NCI-H146 treated with DMSO at 0.1 percent for 48 hours (cell line): ENCODE results near the gene ASIC4.
A peak's percentile ranks its signal among the peaks of the same experiment; 100 is the strongest.

ENCODE experiments used
- DNase-seq: peaks from one replicate; lab custom pipeline; 2025; ENCODE audit not compliant: unreplicated experiment; lab: John Stamatoyannopoulos, UW

The ASIC4 gene

DNA sequence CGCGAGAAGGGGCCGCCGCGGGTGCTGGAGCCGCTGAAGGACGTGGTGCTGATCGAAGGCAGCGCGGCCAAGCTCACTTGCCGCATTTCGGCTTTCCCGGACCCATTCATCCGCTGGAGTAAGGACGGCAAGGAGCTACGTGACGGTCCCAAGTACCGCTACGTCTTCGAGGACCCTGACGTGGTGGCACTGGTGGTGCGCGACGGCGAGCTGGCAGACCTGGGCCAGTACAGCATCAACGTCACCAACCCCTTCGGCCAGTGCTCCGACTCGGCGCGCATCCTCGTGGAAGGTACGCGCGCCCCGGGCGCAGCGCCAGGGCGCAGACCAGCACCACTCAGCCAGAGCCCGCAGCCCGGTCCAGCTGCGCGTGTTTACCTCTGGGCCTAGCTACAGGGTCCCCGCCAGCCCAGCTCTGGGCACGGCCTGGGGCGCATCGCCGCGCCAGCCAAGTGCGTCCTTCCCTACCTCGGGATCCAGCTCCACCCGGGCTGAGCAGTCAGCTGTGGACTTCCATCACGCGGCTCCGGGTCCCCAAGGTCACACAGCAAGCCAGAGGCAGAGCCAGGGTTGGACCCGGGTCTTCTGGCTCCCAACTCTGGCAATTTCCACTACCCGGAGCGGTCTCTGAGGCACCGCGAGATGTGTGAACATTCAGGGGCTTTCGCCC lies 17.3 kb upstream of the ASIC4 start:
- no peak for DNase-seq

DNA sequence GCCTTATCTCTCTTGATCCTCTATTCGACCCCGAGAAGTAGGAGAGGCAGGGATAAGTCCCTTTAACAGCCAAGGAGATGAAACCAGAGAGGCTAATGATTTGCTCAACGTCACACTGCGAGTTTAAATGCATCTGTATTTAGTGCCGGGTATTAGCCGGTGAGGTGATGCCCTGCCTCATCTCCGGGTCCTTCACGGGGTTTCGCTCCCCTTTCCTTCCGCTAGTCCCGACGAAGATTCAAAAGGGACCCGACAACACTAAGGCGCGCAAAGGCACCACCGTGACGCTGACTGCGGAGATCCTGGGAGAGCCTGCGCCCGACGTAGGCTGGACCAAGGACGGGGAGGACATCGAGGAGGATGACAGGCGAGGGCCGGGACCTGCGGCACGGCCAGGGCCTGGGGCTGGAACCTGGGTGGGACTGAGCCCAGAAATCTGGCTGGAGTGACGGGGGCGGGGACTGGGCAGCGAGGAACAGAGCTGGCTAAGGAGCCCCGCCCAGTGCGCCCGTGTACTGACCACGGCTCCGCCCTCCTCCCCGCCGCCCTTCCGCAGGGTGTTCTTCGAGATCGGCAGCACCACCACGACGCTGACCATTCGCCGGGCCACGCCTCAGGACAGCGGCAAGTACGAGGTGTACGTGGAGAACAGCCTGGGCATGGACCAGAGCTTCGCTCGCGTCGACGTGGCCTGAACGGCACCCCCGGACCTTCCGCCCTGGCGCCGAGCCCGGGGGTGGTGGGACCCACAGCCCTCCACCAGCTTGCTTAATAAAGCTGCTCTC lies 16.6 kb upstream of the ASIC4 start:
- DNase-seq = peak; percentile 56

DNA sequence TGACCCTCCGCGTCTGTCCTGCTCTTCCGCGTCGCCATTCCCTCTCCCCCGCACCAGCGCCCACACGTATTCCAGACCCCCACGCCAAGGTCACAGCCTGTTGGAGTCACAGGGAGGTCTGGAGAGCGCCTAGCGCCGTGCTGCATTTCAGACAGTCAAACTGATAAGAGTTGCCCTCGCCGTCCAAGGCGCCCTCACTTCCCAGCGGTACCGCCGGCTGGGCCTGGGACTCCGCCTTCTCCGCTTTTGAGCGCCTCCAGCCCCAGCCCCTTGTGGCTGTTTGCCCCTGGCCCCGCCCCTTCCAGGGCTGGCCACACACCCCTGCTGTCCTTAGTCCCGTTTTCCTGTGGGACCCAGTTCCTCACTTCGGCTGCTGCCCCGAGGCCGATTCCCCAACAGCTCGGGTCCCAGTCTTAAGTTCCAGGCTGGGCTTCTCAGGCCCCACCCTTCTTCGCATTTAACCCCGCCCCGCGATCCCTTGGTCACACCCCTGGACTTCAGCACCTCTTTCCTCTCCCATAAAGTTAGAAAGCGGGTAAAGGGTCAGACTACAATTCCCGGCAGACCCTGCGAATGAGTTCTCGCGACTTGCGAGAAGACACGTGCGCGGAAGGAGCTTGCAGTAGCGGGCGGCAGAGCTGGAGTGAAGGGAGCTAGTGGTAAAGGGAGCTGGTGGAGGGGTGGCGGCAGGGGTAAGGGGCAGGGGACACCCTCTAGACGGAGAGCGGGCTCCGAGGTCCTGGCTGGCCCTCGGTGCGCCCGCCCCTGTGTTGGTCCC lies 15.8 kb upstream of the ASIC4 start, which contains the start of gene GMPPA:
Gene GMPPA (plus strand): TSS at position 612 of the 778 bp plus-strand sequence. CDS start 1,085 bp downstream, outside the sequence.
- DNase-seq = peak; percentile 82

- no peak for DNase-seq
These were observed 15.3 kb upstream of the ASIC4 start for GRCh38 chr2:219499058-219499307.

- no peak for DNase-seq
These were observed 14.7 kb upstream of the ASIC4 start for GRCh38 chr2:219499555-219499954.

DNA sequence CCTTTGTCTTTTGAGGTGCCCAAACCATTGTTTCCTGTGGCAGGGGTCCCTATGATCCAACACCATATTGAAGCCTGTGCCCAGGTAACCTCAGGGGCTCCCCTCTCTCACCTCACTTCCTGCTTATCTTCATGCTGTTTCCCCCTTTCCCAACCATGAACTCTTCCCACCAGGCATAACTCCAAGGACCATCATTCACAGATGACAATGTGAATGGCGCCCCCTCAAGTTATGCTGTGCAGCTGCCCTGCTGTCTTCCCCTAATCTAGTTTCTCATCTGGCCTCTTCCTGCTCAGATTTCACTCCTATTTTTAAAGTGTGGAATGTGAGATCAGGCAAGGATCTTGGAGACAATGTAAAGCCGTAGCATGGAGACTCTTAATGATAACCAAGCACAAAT lies 14.1 kb upstream of the ASIC4 start:
- DNase-seq = no peak

GRCh38 chr2:219501849-219502248 lies 12.4 kb upstream of the ASIC4 start:
- no peak for DNase-seq

DNA sequence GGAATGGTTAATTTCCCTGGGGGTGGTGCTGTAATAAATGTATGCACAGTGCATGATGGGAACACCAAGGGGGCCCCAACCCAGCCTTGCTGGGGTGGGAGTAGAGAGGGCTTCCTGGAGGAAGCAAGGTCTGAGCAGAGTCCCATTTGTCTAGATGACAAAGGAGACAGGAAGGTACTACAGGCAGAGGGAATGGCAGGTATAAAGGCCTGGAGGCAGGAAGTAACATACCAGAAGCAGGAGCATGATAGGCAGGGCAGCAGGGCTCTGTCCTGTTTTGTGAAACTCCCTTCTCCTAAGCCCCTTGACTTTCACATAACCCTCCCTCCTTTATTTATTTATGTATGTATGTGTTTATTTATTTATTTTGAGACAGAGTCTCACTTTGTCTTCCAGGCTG lies 11.7 kb upstream of the ASIC4 start:
- DNase-seq = no peak

DNA sequence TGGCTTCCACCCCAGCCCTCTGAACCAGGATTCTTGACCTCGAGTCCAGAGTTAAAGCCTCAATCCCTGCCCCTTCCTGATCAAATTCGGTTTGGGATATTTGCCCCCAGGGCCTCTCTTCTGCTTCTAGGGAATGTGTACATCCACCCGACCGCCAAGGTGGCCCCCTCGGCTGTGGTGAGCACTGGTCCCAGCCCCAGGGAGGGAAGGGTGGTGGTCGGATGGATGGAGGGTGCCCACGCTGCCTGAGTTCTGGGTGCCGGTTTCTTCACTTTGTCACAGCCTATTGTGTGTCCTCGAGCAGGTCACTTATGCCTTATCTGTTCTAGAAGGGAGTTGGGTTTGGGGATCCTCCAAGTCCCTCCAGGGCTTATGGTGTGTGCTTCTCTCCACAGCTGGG lies 8.7 kb upstream of the ASIC4 start:
- no peak for DNase-seq

DNA sequence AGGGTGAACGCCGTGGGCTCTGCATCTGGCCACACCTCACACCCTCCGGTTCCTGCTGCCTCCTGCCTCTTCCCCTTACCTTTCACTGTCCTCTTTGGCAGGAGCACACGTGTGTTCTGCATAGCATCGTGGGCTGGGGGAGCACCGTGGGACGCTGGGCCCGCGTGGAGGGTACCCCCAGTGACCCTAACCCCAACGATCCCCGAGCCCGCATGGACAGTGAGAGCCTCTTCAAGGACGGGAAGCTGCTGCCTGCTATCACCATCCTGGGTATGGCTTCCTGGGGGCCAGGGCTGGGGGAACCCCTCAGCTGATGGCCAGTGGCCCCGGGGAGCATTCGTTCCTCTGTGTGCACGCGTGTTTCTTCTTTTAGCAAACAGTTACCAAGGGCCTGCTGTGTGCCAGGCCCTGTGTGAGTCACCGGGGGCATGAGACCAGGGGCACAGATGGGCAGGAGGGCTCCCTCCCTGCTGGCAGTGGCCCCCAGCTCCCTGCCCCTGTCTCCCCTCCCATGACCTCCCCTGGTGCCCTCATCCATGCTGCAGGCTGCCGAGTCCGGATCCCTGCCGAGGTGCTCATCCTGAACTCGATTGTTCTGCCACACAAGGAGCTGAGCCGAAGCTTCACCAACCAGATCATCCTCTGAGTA lies 8.0 kb upstream of the ASIC4 start:
- no peak for DNase-seq

DNA sequence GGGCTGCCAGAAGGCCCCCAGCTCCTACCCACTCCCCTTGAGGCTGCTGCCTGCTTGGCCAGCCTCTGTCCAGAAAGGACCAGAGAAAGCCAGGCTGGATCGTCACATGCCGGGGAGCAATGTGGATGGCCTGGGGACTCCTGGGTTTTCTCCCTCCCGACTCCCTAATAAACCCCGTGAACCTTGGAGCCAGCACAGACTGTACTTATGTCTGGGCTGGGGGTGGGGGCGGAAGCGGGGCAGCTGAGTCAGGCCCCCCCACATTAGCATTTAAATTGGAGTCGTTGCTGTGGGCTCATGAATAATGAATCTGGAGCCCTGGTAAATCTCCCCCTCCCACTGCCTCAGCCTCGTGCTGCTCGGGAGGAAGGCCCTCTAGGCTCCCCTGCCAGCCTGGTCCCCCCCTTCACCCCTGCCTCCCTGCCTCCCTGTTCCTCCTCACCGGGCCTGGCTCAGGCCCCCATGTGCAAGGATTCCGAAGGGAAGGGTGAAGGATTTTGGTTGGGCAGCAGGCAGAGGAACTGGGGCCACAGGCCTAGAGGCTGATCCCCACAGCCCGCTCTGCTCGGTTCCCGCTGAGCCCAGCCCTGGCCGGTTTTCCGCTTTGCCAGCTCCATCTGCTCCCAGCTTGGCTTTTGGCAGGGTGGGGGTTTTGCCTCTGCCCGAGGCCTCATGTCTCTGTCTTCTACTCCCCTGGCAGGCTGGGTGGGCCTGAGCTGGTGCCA lies 7.3 kb upstream of the ASIC4 start:
- no peak for DNase-seq

GRCh38 chr2:219507581-219508443 lies 6.5 kb upstream of the ASIC4 start:
- no peak for DNase-seq

GRCh38 chr2:219508444-219508734 lies 5.9 kb upstream of the ASIC4 start:
- no peak for DNase-seq

DNA sequence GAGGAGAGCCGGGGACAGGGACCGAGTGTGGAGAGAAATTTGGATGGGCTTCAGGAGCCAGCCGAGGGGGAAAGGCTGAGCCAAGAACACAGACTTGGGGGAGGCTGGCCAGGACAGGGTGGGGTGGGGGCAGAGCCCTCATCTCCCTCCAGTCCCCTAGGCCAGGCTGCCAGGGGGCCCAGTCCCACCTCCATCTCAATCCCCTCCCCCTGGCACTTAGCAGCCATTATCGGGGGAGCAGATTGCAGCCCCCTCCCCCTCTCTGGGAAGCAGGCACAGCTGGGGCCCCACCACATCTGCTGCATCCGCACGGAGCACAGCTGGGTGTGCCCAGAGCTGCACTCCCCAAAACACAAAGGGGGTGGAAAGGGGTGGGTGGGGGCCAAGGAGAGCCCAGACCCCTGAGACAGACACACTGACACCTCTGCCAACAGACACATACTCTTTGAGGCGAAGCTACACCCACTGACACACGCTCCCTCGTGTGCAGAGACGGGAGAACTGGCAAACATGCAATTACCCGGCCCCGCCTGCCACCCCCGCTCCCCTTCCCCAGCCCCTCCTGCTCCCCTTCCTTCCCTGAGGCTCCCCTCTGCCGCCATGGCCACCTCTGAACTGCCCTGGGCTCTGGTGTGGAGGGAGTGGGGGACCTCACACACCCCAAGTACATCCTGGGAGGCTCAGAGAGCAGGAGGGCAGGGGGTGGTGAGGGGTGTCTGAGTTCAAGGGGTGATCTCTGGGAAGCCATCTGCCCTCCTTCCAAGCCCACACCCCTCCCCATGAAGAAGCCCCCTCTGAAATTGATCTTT lies 5.1 kb upstream of the ASIC4 start:
- no peak for DNase-seq

DNA sequence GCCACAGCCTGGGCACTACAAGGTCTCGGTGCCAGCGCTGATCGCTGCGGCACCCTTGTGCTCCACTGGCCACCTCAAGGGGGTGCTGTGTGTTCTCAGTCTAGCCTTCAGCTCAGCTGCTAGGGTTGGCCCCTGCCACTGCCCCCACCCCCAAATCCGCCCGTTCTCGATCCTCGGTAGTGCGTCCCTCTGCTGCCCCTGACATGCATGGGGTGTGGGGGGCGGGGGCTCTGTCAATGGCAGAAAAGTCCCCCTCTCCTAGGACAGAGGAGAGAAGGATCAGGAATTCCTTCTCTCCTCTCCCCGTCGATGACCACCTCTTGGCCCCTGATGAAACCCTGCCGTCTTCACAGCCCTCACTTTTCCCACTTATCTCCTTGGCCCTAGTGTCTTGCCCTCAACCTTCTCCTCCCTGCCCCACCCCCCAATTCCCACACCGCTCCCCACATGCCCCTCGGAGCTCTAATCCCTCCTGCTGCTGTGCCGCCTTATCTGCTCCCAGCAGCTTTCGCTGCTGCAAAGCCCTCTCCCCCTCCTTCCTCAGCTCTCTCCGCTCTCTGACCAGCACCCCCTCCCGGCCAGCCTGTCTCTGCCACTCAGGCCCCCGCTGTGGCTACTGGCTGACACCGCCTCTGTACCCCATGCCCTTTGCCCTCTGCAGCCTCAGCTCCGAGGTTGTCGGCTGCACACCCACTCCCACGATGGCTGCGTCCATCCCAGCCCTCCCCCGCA lies 4.3 kb upstream of the ASIC4 start:
- DNase-seq = peak; percentile 17

DNA sequence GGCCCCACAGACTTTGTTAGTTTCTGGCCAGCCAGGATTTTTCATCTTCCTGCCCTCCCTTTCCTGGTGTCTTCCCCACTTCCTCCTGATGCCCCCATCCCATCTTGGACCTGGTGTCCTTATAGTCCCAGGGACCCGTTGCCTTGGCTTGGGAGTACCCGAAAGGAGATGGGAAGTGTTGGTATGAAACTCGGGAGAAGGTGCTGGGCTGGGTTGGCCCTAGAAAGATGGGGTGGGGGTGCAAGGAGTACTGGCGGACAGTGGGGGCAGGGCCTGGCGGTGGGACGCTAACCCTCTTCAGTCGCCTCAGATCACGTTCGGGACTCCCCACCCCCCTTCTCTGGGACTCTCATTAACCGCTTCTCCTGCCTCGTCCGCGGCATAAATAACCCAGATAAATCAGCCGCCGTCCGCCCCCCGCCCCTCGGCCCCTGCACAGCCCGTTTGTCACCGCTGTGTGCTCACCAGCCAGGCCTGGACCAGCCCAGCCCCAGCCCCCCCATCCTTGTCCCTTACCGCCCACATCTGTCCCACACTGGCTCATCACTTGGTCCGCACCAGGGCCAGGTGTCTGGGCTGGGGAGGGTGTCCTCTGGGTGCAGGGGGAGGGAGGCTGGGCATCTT lies 3.7 kb upstream of the ASIC4 start:
- no peak for DNase-seq

DNA sequence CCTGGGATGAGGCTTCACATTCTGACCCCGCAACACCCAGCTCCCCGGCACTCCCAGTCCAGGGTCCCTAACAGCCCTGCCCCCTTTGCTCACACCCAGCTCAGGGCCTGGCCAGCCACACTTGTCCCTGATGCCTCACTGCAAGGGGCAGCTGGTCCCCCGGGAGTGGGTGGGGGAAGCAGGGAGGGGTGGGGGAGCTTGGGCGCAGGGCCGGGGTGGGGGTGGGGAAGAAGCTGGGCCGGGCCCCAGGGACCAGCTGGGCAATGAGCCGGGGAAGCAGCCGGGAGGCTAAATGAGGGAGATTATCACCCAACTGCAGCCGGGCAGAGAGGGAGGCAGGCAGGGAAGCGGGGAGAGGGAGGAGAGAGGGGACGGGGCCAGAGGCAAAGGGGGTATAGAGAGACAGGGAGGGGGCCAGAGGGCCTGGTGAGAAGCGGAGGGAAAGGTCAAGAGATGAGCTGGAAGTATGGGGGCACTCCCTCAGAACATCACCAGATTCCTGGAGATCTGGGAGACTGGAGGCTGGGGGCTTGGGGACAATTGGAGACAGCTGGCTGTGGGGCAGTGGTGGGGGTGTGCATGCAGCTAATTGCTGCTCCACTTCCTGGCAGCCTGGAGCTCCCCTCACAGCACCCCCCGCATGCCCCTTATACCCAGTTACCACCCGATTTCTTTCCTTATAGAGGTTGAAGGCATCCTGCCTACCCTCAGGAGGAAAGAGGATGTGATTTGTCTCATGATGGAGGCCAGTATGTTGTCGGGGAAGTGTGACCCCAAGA lies 2.5 kb upstream of the ASIC4 start:
- DNase-seq = no peak
